GM13977 (cell line): Measurements from ENCODE around the gene NRN1.

ENCODE experiments used
- DNase-seq: peaks from one replicate; pipeline ENCODE4 v3.0.0; 2012; ENCODE audit warnings: low spot score
- in situ Hi-C: fragments of 300-500 bp; cut with MboI; formaldehyde crosslinking; loops from one replicate; pipeline ENCODE4 v1.12.0; 2022; ENCODE audit warnings: low sequenced_read_pairs, low pct_unique_long_range_greater_than_20kb, mixed read lengths, inconsistent platforms; ENCODE audit not compliant: unreplicated experiment
- TF ChIP-seq, protein P1 (sequence below): IDR thresholded peaks from 2 replicates; pipeline ENCODE4 v1.5.1; 2012; ENCODE audit warnings: mild to moderate bottlenecking, control low read depth; ENCODE audit not compliant: insufficient read depth; ENCODE audit errors: extremely low read depth, missing control alignments

NRN1 gene

DNA sequence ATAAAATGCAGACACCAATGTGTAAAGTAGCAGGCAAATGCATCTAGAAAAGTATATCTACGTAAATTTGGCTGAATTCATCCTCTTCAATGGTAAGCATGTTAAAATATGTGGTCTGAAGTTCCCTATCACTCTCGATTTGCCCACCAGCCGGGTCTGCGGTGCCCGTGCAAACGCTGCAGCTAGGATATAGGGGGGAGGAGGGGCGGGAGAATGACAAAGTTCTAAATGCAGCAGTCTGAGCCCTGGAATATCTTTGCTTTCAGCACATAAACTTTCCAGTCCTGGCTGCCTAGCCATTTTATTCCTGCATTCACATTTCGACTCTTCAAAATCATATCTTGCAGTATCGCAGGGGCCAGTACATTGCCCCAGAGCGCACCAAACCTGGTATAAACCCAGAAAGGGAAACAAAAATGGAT, 708 bp downstream of the NRN1 start:
- DNase-seq: peak; percentile 39
- TF ChIP-seq, protein P1, sequence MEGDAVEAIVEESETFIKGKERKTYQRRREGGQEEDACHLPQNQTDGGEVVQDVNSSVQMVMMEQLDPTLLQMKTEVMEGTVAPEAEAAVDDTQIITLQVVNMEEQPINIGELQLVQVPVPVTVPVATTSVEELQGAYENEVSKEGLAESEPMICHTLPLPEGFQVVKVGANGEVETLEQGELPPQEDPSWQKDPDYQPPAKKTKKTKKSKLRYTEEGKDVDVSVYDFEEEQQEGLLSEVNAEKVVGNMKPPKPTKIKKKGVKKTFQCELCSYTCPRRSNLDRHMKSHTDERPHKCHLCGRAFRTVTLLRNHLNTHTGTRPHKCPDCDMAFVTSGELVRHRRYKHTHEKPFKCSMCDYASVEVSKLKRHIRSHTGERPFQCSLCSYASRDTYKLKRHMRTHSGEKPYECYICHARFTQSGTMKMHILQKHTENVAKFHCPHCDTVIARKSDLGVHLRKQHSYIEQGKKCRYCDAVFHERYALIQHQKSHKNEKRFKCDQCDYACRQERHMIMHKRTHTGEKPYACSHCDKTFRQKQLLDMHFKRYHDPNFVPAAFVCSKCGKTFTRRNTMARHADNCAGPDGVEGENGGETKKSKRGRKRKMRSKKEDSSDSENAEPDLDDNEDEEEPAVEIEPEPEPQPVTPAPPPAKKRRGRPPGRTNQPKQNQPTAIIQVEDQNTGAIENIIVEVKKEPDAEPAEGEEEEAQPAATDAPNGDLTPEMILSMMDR: no peak
- in situ Hi-C loops: no loop called here

DNA sequence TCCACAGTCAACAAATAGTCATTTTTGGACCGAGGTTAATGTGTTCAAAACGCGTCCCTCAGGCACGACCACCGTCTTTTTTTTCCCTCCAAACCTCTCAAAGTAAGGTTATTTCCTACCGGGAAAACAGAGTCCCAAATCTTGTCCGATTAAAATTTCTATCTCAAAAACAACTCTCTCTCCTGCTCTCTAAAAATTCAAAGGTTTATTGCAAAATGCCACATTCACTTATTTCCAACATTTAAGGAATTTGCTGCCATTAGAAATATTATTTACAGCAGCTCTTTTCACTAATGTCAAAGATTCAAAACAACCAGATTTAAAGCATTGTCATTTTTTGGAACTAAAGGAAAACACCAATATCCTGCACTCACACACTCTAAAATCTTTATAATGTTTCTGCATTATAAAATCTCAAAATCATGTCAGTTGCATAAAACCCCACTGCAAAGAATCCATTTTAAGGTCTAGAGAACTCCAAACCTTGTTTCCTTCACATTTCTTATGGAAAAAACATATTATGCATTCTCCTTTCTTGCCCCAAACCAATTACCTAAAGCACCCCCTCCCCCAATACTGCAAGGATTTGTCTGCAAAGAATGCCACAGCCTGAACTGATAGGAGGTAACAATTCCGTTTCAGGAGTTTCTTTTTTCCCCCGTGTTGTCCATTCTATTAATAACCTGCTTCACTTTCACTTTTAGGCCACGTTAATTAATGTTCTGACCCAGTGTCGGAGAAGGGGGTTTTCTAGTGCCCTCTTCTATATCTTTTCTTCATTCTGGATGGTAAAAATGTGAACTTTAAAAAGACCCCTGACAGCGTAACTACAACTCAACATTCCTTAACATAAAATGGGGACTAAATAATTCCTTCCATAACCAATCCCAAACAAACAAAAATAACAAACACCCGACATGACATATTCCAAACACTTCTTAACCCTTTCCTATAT, 1.4 kb downstream of the NRN1 start:
- TF ChIP-seq, protein P1: no peak
- DNase-seq: no peak
- in situ Hi-C loops: no loop called here

DNA sequence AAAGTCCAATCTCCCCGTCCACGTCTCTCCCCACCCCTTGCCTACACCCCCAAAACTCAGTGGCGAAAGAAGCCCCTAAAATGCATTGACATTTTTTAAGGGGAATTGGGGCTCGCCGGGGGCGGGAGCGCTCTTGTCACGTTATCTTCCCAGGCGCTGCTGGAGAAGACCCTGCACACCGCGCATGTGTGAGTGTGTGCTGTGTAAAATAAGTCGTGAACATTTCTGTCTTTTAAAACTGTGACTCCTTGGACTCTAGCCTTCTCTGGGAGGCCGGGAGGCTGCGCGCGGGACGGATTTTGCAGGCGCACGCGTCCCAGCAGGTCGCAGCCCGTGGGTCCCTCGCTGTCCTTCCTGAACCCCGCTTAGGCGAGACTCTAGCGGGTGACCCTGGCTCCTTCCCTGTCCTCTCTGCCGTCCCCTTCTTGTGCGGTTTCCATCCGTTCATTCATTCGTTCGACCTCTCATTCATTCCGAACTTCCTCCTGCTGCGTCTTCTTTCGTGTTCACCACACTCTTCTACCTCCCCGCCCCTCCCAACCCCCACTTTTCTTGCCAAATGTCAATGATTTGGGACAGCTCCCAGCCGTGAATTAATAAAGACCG, 2.2 kb downstream of the NRN1 start:
- in situ Hi-C loops: no loop called here
- DNase-seq: no peak
- TF ChIP-seq, protein P1: no peak

DNA sequence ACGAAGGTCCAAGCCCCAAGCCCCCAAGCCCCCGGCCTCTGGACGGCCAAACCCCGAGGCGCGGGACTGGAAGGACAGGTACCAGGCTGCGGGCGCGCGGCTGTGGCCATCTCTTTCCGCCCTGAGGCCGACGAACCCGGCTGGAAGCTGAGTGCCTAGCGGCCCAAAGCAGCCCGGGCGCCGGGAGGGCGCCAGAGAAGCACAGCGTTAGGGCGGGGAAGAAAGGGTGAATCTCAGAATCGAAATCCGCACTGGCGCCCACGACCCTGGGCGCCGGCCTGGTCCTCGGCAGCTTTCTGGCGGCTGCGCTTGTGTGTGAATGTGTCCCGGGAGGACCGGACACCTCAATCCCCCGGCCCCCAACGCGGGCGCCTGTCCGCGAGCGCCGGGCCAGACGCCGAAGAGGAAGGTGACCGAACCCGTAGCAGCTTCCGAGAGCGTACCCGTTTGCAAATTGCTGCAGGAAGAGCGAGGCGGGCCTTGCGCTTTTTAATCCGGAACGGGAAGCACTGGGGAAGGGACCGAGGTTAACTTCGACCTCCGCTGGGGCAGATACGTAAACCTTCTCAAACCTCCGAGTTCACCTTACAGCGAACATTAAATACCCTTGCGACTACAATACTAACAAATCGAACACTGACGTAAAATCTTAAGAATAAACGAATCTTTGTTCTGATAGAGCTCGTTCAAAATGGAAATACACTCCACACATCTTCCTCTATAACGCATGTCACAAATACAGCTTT, 2.9 kb downstream of the NRN1 start:
- TF ChIP-seq, protein P1: no peak
- in situ Hi-C loops: no loop called here
- peak; percentile 37 for DNase-seq

DNA sequence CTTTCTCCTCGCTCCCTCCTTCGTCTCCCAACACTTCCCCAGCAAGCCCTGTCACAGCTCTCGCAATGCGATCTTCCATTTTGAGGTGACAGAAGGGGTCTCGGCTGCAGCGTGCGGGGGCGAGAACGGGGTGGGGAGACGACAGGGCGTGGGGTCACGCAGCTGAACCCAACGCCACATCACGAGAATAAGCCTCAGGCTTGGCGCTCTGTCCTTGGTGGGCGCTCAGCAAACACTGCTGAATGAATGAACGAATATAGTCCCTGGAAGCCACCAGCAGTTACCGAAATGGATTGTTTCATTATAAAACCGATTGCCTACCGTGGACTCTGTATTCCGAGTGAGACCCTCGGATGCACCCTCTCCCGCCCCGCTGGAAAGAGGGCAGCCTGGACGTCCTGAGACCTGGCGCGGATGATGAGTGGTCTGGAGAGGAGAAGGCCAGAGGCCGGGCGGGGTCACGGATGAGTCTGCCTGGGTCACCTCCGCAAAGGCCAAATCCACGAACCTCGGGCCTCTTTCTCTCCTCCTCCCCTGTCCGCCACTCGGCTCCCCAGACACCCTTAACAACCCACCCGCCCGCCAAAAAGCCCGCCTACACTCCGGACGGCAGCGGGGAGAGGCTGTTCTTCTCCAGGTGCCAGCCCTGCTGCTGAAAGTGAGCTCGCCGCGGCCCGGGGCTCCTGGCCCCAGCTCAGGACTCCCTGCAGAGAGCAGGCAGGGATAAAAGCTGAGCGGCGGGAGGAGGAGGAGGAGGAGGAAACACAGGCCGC, 3.7 kb downstream of the NRN1 start:
- TF ChIP-seq, protein P1: no peak
- in situ Hi-C loops: no loop called here
- peak; percentile 36 for DNase-seq
